CD14-positive monocyte (primary cell): ENCODE results near the gene FSTL1. TPM values are rescaled to one million over a fixed set of nuclear protein-coding genes. Genes with fewer than 3 reads are reported as not detected.

Experiments
- DNase-seq, 3 donors: peaks; one replicate each; pipeline ENCODE4 v3.0.0-alpha.2; 2011 to 2022
- H2AFZ ChIP-seq: 2 replicates; pipeline ENCODE4 v1.6.0; 2012; ENCODE audit warnings: mild to moderate bottlenecking, low read depth, low read length, inconsistent platforms; ENCODE audit not compliant: insufficient read depth, poor library complexity, severe bottlenecking
- H3K27ac ChIP-seq, 2 donors: 1 replicate in 1 of 2; 2 replicates in 1 of 2; pipeline ENCODE4 v1.5.1; 2012 to 2013; ENCODE audit warnings: low read length in 2 of 2, control low read depth in 1 of 2, inconsistent platforms in 1 of 2, low read depth in 1 of 2, mild to moderate bottlenecking in 1 of 2
- H3K27me3 ChIP-seq, 2 donors: one replicate each; pipeline versions ENCODE4 v1.6.0 to v1.6.1; 2011 to 2013; ENCODE audit warnings: low read length in 2 of 2; ENCODE audit not compliant: control insufficient read depth in 2 of 2, insufficient read depth in 2 of 2
- H3K36me3 ChIP-seq, 2 donors: replicated peaks in 1 of 2; 1 replicate in 1 of 2; 2 replicates in 1 of 2; pipeline versions ENCODE4 v1.5.1 to v1.6.1; 2012 to 2013; ENCODE audit warnings: low read length in 2 of 2, control low read depth in 1 of 2, inconsistent platforms in 1 of 2, mild to moderate bottlenecking in 1 of 2; ENCODE audit not compliant: insufficient read depth in 2 of 2, control insufficient read depth in 1 of 2
- H3K4me1 ChIP-seq, 2 donors: 1 replicate in 1 of 2; 2 replicates in 1 of 2; pipeline versions ENCODE4 v1.5.1 to v1.6.1; 2012 to 2013; ENCODE audit warnings: low read length in 2 of 2, control low read depth in 1 of 2, inconsistent platforms in 1 of 2, mild to moderate bottlenecking in 1 of 2, moderate library complexity in 1 of 2; ENCODE audit not compliant: insufficient read depth in 2 of 2, control insufficient read depth in 1 of 2
- H3K4me2 ChIP-seq: replicated peaks from 2 replicates; pipeline ENCODE3; 2012; ENCODE audit warnings: low read length, moderate library complexity, mild to moderate bottlenecking; ENCODE audit not compliant: poor library complexity, severe bottlenecking; ENCODE audit errors: extremely low read depth
- H3K4me3 ChIP-seq, 3 experiments: fragments of 200-600 bp in 1 of 3; sonication (generic) in 1 of 3; replicated peaks in 1 of 3; 1 replicate in 2 of 3; 2 replicates in 1 of 3; pipeline ENCODE4 v1.5.1; 2011 to 2013; ENCODE audit warnings: low read length in 3 of 3, mild to moderate bottlenecking in 3 of 3, control low read depth in 2 of 3, low read depth in 2 of 3, inconsistent platforms in 1 of 3, moderate library complexity in 1 of 3
- H3K79me2 ChIP-seq: 2 replicates; pipeline ENCODE4 v1.6.0; 2012; ENCODE audit warnings: mild to moderate bottlenecking, control low read depth, inconsistent platforms, low read length, moderate library complexity; ENCODE audit not compliant: insufficient read depth
- H3K9ac ChIP-seq: 2 replicates; pipeline ENCODE4 v1.6.0; 2017; ENCODE audit warnings: low read length, mild to moderate bottlenecking; ENCODE audit not compliant: insufficient read depth, poor library complexity, severe bottlenecking
- H3K9me3 ChIP-seq, 2 donors: replicated peaks in 1 of 2; 1 replicate in 1 of 2; 2 replicates in 1 of 2; pipeline versions ENCODE4 v1.5.1 to v1.6.1; 2012 to 2013; ENCODE audit warnings: low read length in 2 of 2, control low read depth in 1 of 2; ENCODE audit not compliant: control insufficient read depth in 1 of 2, insufficient read depth in 1 of 2
- H4K20me1 ChIP-seq: 2 replicates; pipeline ENCODE4 v1.6.0; 2012; ENCODE audit warnings: mild to moderate bottlenecking, low read length, control low read depth, moderate library complexity; ENCODE audit not compliant: insufficient read depth
- H3K27ac Mint-ChIP-seq, 7 donors: one replicate each; pipeline ENCODE4 v1.8.0; 2020; ENCODE audit warnings: mild to moderate bottlenecking in 7 of 7, mixed read lengths in 7 of 7, moderate library complexity in 6 of 7, inconsistent platforms in 2 of 7
- H3K27me3 Mint-ChIP-seq, 3 donors: one replicate each; pipeline ENCODE4 v1.8.0; 2021 to 2022; ENCODE audit warnings: low read depth in 3 of 3, mild to moderate bottlenecking in 3 of 3, mixed read lengths in 3 of 3, moderate library complexity in 3 of 3, inconsistent platforms in 1 of 3
- H3K36me3 Mint-ChIP-seq, 2 donors: one replicate each; pipeline ENCODE4 v1.8.0; 2020; ENCODE audit warnings: mixed read lengths in 2 of 2, inconsistent platforms in 1 of 2, mild to moderate bottlenecking in 1 of 2
- H3K4me1 Mint-ChIP-seq: one replicate; pipeline ENCODE4 v1.8.0; 2020; ENCODE audit warnings: mild to moderate bottlenecking, mixed read lengths
- H3K4me3 Mint-ChIP-seq, 2 donors: one replicate each; pipeline ENCODE4 v1.8.0; 2020; ENCODE audit warnings: mild to moderate bottlenecking in 2 of 2, mixed read lengths in 2 of 2, moderate library complexity in 1 of 2
- H3K9me3 Mint-ChIP-seq, 7 donors: one replicate each; pipeline ENCODE4 v1.8.0; 2020 to 2022; ENCODE audit warnings: mixed read lengths in 7 of 7, mild to moderate bottlenecking in 6 of 7, moderate library complexity in 6 of 7, inconsistent platforms in 2 of 7
- CTCF ChIP-seq: fragments of 200-600 bp; IDR thresholded peaks from one replicate; pipeline ENCODE4 v1.8.0; 2022; ENCODE audit warnings: antibody characterized with exemption, mild to moderate bottlenecking
- WGBS: methylation state at CpG from one replicate; pipeline ENCODE4 v1.1.5; 2013; ENCODE audit warnings: missing lambda C conversion rate; ENCODE audit not compliant: insufficient coverage; 5-methylcytosine and 5-hydroxymethylcytosine counted together
- intact Hi-C, 2 donors: fragments of 100-400 bp; cut with micrococcal nuclease; formaldehyde crosslinking; loops; one replicate each; pipeline versions ENCODE4 v1.15.0 to v1.15.1; 2023
- polyA plus RNA-seq, 3 donors: library from polyadenylated mRNA; depleted of rRNA in 1 of 3; unstranded in 2 of 3; stranded (reverse) in 1 of 3; fragments of 300-500 nt in 2 of 3; fragments of >200 nt in 1 of 3; fragmentation: Illumina TruSeq in 2 of 3; gene quantifications; 1 replicate in 2 of 3; 2 replicates in 1 of 3; pipeline ENCODE4 v1.2.3, GENCODE V29; 2012 to 2021

FSTL1 gene
- polyA plus RNA-seq, 3 donors: 0.13 to 0.44 (median 0.29) TPM

DNA sequence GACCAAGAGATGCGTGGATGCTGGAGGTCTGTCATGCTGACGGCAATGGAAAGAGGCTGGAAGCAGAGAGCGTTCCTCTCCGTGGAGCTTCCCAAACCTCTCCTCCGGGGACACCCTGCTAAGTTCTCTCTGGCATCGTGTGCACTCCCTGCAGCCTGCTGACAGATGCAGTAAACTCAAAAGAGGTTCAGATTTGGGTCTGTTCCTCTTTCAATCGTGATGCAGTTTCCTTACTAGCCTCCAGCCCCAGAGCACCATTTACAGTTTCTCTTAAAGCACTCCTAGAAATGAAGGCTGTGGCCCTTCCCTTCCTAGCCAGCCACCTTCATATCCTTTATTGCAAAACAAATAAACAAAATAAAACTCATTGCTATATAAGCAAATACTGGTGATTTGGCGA, 54.3 kb downstream of the FSTL1 start:
- Histone ChIP-seq H2AFZ (no peak overlapping the region), H3K36me3 (no peaks in the 10 kb centered on the region), H3K4me3 (no peak overlapping the region), H3K9ac (no peak overlapping the region), H3K4me1 (no peaks in the 10 kb centered on the region), H3K27me3 (no peaks in the 10 kb centered on the region), H3K9me3 (no peaks in the 10 kb centered on the region), H3K79me2 (no peaks in the 10 kb centered on the region), H3K27ac (no peak overlapping the region), H4K20me1 (no peaks in the 10 kb centered on the region), H3K4me2 (no peak overlapping the region)
- Mint-ChIP-seq H3K27me3 (no peaks in the 10 kb centered on the region), H3K4me3 (no peak overlapping the region), H3K36me3 (no peaks in the 10 kb centered on the region), H3K9me3 (no peaks in the 10 kb centered on the region), H3K4me1 (peaks cover 8% of the 10 kb centered on the region), H3K27ac (no peak overlapping the region)
- intact Hi-C loops: no loop called here
- whole genome bisulfite sequencing: 71% methylated on average over 8 of the region's 8 CpGs
- no peak for DNase-seq
- no peak for TF ChIP-seq CTCF

GRCh38 chr3:120394347-120394746, 56.4 kb downstream of the FSTL1 start:
- intact Hi-C loops: no loop called here

More at GRCh38 chr3:120394347-120394746, 56.4 kb downstream of the FSTL1 start:
- Histone ChIP-seq H3K36me3 (no peaks in the 10 kb centered on the region), H3K79me2 (no peaks in the 10 kb centered on the region), H3K4me2 (no peak overlapping the region), H3K4me3 (no peak overlapping the region), H3K9ac (no peak overlapping the region), H2AFZ (no peak overlapping the region), H3K4me1 (no peaks in the 10 kb centered on the region), H3K27me3 (no peaks in the 10 kb centered on the region), H3K9me3 (no peaks in the 10 kb centered on the region), H4K20me1 (no peaks in the 10 kb centered on the region), H3K27ac (no peak overlapping the region)
- no peak for TF ChIP-seq CTCF
- Mint-ChIP-seq H3K36me3 (no peaks in the 10 kb centered on the region), H3K4me1 (peaks cover 6% of the 10 kb centered on the region), H3K9me3 (no peaks in the 10 kb centered on the region), H3K4me3 (no peak overlapping the region), H3K27ac (no peak overlapping the region), H3K27me3 (peaks cover 0 to 2% (median under 1%) of the 10 kb centered on the region in 3 donors)
- 100% methylated on average over 1 of the region's 2 CpGs for WGBS
- no peak for DNase-seq
